ENCODE measurements around the gene SOX6.

The SOX6 gene

DNA sequence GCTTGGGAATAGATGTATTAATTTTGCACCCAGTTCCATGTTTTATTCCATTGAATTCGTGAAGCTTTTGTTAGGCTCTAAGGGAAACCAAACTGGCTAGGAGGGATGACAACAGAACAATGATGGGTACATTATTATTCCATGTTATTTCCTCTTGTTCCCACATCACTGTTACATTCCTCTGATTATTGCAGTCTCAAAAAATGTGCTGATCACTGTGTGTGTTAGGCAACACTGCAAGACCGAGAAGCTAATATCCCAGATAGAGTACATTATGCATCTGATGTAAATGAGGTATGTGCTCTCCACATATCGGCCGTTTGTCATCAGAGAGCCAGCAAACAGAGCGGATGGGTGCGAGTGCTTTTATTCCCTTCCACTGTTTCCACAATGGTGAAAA lies 327.9 kb downstream of the SOX6 start:
- DNase-seq = no peak

GRCh38 chr11:16027621-16028020 lies 328.7 kb downstream of the SOX6 start:
- no peak for DNase-seq

DNA sequence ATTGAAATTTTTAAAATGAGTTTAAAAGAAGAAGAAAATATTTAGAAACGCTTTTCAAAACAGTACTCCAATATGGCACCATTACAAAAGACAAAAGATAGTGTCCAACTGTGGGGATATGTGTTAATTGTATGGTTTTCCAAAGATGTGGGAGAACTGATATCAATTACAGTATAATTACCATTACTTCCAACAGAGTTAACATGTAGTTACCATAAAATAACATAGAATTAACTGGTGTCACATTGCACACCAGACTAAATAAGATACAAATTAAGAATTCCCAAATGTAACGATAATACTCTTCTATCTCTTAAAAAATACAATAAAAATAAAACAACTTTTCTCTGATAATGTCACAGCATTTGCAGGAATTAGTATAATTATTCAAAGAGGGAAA lies 329.5 kb downstream of the SOX6 start:
- no peak for DNase-seq

GRCh38 chr11:16018931-16019330 lies 337.4 kb downstream of the SOX6 start:
- DNase-seq = no peak

- DNase-seq = no peak
Measured at GRCh38 chr11:16016468-16016829, 339.9 kb downstream of the SOX6 start.

DNA sequence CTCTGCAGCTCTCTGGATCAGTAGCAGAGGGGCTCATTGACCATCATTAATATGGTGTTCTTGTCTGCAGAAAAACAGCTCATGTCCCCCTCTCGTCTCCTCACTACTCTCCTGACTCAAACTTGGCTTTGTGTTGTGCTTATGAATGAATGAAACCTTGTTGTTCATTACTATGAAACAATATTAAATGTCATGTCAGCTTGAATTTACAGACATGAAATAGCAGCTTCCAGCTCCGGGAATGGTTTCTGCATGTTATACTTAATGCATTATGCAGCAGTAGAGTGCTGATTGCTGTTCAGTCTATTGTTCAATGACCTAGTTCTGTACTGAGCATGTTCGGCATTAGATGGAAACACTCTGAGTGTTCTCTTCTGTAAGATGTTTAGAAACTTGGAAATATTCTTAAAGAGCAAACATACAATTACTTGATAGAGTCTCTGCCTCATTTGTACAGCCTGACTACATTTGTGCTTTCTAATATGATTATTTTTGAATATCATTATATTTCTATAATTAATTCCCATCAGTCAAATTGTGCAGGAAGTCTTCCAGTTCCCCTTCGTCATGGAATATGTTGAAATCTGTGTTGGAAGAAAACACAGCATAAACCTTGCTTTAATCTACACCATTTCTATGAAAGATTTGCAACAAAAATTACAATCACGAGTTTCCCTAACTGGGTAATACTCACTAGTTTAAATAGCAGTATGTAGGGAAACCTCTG lies 340.4 kb downstream of the SOX6 start:
- DNase-seq = no peak

DNA sequence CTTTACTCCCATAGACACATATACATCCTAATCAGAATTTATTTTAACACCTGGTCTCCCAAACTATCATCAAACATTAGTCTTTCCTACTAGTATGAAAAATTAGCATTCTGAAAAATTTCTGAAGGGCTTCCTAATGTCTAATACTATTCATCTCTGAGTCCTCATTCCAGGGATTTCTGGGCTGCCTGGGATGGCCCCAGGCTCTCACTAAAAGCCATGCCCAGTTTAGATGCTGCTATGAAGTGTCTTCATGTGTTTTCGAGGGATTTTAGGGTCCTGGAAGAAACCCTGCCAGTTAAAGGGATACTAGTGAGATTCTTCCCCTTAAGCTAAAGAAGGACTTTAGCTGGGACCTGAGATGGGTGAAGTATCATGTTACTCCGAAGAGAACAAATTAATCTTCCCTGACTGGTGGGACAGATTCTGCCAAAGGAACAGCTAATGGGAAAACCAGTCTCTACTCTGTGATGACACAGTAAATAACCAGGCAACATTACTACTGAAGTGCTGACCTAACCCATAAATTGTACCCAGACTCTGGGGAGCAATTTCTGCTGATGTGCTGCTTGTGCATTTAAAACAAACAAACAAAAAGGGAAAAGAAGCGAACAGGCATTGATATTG lies 342.6 kb downstream of the SOX6 start:
- DNase-seq = no peak

DNA sequence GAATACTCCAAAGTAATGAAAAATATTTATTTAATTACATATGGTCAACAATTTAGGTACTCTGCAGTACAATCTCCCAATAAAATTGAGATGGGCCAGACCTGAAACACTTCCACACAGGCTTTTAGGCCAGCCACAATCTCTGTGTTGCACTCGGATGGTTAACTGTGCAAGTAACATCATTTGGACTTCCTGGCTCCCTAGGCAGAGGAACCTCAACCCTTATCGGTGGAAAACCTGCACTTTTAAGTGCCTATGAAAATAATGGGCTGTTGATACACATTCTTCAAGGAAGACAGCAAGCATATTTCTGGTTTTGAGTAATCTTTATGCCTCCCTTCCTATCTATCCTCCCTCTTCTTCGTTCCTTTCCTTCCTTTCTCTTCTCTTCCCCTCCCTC lies 343.1 kb downstream of the SOX6 start:
- no peak for DNase-seq

GRCh38 chr11:16012125-16012751 lies 344.1 kb downstream of the SOX6 start:
- DNase-seq = no peak

DNA sequence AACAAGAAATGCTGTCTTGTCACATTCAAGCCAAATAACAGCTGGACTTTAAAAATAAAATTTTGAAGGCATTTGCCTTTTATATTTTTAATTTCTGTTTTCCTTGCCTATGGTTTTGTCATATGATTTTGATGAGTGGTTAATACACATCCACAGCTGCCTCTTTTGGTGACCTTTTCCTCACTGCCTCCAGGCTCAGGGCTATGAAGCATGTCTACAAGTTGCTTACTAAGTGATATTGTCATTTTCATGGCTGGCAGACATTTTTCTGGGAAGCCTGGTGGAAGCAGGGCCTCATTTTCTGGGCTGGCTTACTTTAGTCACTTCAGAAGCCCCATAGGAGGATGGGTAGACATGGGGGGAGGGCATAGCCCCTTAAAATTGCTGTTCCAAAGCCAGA lies 344.9 kb downstream of the SOX6 start:
- no peak for DNase-seq

DNA sequence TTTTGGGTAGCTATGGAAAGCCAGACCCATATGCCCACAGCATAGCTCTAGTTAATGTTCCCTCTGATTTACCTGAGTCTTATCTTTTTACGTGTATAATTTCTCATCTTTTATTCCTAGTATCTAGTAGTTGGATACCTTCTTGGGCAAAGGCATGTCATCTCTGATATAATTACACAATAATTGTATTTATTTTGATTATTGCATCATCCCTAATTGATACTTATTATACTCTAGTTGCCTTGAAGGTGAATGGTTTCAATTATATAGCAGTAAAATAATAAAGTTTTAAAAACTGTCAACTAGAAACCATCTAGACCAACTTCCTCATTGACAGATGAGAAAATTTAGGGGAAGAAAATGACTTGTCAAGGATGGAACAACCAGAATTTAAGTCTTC lies 347.3 kb downstream of the SOX6 start:
- no peak for DNase-seq

DNA sequence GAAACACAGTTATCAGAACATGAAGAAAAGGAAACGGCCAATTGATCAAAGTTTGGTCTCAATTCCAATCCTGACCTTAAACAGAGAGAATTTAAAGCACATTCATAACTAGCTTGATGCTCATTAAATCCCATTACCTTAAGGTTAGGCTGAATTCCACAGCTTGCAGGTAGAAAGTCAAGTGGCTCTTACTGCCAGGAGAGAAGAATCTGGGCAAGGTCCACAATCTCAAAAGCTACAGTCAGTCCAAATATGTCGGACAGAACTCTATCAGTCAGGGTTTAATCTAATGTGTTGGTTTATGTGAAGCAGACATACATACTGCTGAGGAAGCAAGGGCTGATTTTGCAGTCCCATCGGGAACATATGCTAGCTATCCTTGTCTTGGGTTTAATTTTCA lies 348.8 kb downstream of the SOX6 start:
- no peak for DNase-seq

- DNase-seq = no peak
Measured at GRCh38 chr11:16002942-16003341, 353.4 kb downstream of the SOX6 start.

DNA sequence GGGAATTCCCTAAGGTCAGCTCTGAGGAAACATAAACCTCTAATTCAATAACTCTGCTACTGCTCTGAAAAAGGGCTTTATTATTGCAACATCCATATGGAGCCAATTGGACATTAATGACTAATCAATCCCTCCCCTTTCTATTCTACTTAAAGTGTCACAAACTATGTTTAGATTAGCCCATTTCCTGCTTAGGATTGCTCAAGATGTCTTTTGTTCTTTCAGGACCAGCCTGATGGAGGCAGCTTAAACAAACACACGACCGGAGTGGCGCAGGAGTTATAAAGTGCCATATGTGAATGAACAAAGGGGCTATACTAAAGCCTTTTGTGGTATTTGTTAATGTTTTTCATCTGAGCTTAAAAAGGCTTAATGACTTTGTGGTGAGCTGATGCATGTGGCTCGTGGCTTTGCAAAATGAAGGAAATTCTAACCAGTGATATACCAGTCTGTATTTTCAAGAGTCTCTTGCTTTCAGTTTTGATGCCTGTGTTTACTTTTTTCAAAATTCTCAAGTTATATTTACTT lies 354.4 kb downstream of the SOX6 start:
- no peak for DNase-seq

- no peak for DNase-seq
Measured at GRCh38 chr11:16001044-16001568, 355.2 kb downstream of the SOX6 start.

- no peak for DNase-seq
Measured at GRCh38 chr11:16000065-16000464, 356.3 kb downstream of the SOX6 start.

- no peak for DNase-seq
Measured at GRCh38 chr11:15993345-15993744, 363.0 kb downstream of the SOX6 start.

DNA sequence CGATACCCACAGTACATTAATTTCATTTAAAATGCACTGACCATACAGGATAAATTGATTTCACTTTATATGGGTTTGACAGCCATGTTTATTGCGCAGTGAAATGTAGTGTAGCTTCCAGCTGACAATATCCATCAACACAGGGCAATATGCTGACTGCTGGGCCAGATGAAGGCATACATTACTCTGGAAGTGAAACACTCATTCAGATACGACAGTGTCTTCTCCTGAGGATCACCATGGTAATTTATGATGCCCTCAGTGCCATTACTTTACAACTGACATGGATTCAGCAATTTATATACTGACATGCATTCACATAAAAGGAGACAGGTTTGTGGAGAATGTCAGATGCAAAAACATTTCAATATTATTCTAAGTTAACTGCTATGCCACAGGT lies 365.1 kb downstream of the SOX6 start:
- no peak for DNase-seq

DNA sequence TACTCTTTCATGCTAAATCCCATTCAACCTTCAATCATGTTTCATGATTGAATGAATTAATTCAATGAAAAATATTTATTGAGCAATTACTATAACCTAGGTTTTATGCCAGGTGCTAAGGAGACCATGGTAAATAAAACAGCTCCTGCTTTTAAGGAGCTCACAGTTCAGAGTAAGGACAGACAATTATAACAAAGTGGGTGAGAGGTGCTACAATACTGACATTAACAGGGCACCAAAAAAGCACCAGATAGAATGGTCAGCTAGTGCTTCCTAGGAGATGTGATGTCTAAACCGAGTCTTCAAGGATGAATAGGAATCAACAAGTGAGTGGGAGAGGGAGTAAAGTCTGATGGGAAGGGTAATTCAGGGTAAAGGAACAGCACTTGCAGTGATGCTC lies 366.7 kb downstream of the SOX6 start:
- no peak for DNase-seq

- DNase-seq = no peak
Measured at GRCh38 chr11:15988693-15989231, 367.6 kb downstream of the SOX6 start.

GRCh38 chr11:15988016-15988550 lies 368.3 kb downstream of the SOX6 start:
- no peak for DNase-seq

DNA sequence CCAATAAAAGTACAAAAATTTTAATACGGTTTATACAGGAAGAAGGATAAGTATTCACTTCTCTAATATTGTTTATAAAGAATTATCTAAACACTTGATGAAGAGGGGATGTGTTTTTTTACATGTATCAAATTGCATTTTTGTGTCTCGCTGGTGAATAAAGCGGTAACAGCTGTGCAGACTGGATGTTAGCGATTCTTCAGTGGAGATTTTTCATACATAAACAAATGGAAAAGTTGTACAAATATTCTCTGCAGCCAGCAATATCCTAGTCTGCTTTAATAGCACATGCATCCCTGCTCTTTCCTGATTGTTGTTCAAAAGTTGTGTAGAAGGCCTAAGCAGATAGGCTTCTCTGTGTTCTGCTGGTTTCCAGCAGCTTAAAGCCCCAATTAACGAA lies 369.3 kb downstream of the SOX6 start:
- DNase-seq = no peak

DNA sequence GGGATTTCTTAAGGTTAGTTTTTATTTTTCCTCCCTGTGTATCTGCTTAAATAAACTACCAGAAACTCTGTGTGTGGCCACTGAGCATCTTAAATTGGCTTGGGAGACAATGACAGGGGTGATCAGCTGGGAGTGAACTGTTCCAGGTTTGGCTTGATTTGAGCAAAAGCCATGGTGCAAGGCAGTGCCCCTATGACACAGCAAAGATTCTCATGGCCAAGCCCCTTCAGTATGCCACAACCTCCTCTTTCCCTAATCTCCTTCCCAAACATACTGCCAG lies 370.5 kb downstream of the SOX6 start:
- no peak for DNase-seq

Measured in T-helper 9 cell (primary cell).